ENCODE data around the gene IGF2.
A peak's percentile ranks its signal among the peaks of the same experiment; 100 is the strongest.

The IGF2 gene

GRCh38 chr11:2109541-2110019 lies 29.6 kb downstream of the IGF2 start:
- peak; percentile 36 for TF ChIP-seq CTCF (IDR thresholded peaks at IDR 0.05; ENCODE audit: low read depth, low read length, missing control alignments)
- DNase-seq, result no peak
- Histone ChIP-seq H3K27ac (no peak overlapping the region), H3K27me3 (replicated peaks) (no peaks in the 10 kb centered on the region), H3K4me3 (ENCODE audit: low read depth, low read length) (no peak overlapping the region), H3K36me3 (replicated peaks) (no peaks in the 10 kb centered on the region)
- in situ Hi-C loops (cut with HindIII; ENCODE audit: low pct_ligation_motif_present, low sequenced_read_pairs), result no loop called here

- Histone ChIP-seq H3K27ac (no peak overlapping the region), H3K36me3 (replicated peaks) (no peaks in the 10 kb centered on the region), H3K27me3 (replicated peaks) (no peaks in the 10 kb centered on the region), H3K4me3 (ENCODE audit: low read depth, low read length) (no peak overlapping the region)
- TF ChIP-seq CTCF (IDR thresholded peaks at IDR 0.05; ENCODE audit: low read depth, low read length, missing control alignments), result no peak
- in situ Hi-C loops (cut with HindIII; ENCODE audit: low pct_ligation_motif_present, low sequenced_read_pairs), result no loop called here
- no peak for DNase-seq
Measured at GRCh38 chr11:2108675-2109491, 30.3 kb downstream of the IGF2 start.

GRCh38 chr11:2107941-2108630 lies 31.1 kb downstream of the IGF2 start:
- DNase-seq, result no peak
- in situ Hi-C loops (cut with HindIII; ENCODE audit: low pct_ligation_motif_present, low sequenced_read_pairs), result no loop called here
- Histone ChIP-seq H3K36me3 (replicated peaks) (no peaks in the 10 kb centered on the region), H3K27me3 (replicated peaks) (no peaks in the 10 kb centered on the region), H3K4me3 (ENCODE audit: low read depth, low read length) (no peak overlapping the region), H3K27ac (no peak overlapping the region)
- TF ChIP-seq CTCF (IDR thresholded peaks at IDR 0.05; ENCODE audit: low read depth, low read length, missing control alignments), result no peak

- in situ Hi-C loops (cut with HindIII; ENCODE audit: low pct_ligation_motif_present, low sequenced_read_pairs), result no loop called here
- H3K27me3 ChIP-seq (replicated peaks), result no peaks in the 10 kb centered on the region
- no peaks in the 10 kb centered on the region for H3K36me3 ChIP-seq (replicated peaks)
- DNase-seq, result no peak
- no peak for TF ChIP-seq CTCF (IDR thresholded peaks at IDR 0.05; ENCODE audit: low read depth, low read length, missing control alignments)
- H3K4me3 ChIP-seq (ENCODE audit: low read depth, low read length), result no peak overlapping the region
- H3K27ac ChIP-seq, result no peak overlapping the region
Measured at GRCh38 chr11:2107521-2107920, 31.7 kb downstream of the IGF2 start.

- TF ChIP-seq CTCF (IDR thresholded peaks at IDR 0.05; ENCODE audit: low read depth, low read length, missing control alignments), result no peak
- DNase-seq, result no peak
- no peak overlapping the region for H3K4me3 ChIP-seq (ENCODE audit: low read depth, low read length)
- no peaks in the 10 kb centered on the region for H3K36me3 ChIP-seq (replicated peaks)
- H3K27ac ChIP-seq, result no peak overlapping the region
- H3K27me3 ChIP-seq (replicated peaks), result no peaks in the 10 kb centered on the region
- in situ Hi-C loops (cut with HindIII; ENCODE audit: low pct_ligation_motif_present, low sequenced_read_pairs), result no loop called here
Measured at GRCh38 chr11:2106583-2107209, 32.5 kb downstream of the IGF2 start.
